ENCODE measurements around the gene OR2A12. TPM values are rescaled to one million over a fixed set of nuclear protein-coding genes. Genes with fewer than 3 reads are reported as not detected.

OR2A12 gene
- total RNA-seq, 1 experiment from 2014 or later: not detected

DNA sequence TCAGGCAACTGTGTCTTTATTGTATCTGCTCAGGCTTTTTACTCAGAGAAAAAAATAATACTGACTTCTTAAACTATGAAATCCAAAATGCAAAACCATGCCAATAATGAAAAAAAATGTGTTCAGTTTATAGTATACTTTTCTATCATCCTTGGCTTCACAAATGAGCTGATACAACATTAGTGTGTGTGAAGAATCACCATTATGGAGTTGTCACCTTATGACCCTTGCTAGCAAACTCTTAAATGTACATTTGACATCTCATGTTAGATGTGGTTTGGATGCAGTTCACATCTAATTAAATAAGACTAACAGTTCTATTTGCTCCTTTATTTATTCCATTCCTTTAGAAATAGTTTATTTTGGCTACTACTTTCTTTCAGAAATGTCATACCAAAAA lies 19.1 kb downstream of the OR2A12 start:
- H3K9me3 ChIP-seq (ENCODE audit: control insufficient read depth, insufficient read depth, low read depth, low read length): no peaks in the 10 kb centered on the region
- POLR2A ChIA-PET: no interaction called here
- no peak overlapping the region for H3K4me3 ChIP-seq (ENCODE audit: low read depth in 2 of 2, low read length in 2 of 2)
- no peak for DNase-seq (ENCODE audit: low read depth, low spot score)
- no peak for ATAC-seq
- H3K27ac ChIP-seq (ENCODE audit: low read length): no peak overlapping the region
- no peaks in the 10 kb centered on the region for H3K36me3 ChIP-seq (ENCODE audit: control insufficient read depth, insufficient read depth, low read length)
- BruUV-seq (replicated peaks): no TSS peak
- no peaks in the 10 kb centered on the region for H3K27me3 ChIP-seq (ENCODE audit: control insufficient read depth, insufficient read depth, low read length)
- CTCF ChIA-PET: no interaction called here
- in situ Hi-C loops (cut with HindIII; ENCODE audit: low pct_unique_long_range_greater_than_20kb, low sequenced_read_pairs) (no loop called here), intact Hi-C loops (cut with micrococcal nuclease; ENCODE audit: unreplicated experiment) (no loop called here)
- H3K4me1 ChIP-seq (ENCODE audit: control insufficient read depth, insufficient read depth, low read length): no peaks in the 10 kb centered on the region
- TF ChIP-seq SIN3A (IDR thresholded peaks at IDR 0.05; ENCODE audit: borderline replicate concordance, insufficient read depth, low read depth, low read length): no peak
- no peak for TF ChIP-seq CTCF (IDR thresholded peaks at IDR 0.05)
- no peak for TF ChIP-seq REST (IDR thresholded peaks at IDR 0.05; ENCODE audit: insufficient read depth in 1 of 2, low read depth in 2 of 2, low read length in 1 of 2)
- no peak for TF ChIP-seq POLR2AphosphoS5 (IDR thresholded peaks at IDR 0.05; ENCODE audit: low read depth, low read length)
- no peak for TF ChIP-seq TCF7L2 (IDR thresholded peaks at IDR 0.05; ENCODE audit: low read depth, low read length)

GRCh38 chr7:144109283-144109682 lies 23.2 kb downstream of the OR2A12 start, which contains the start of gene OR2A2:
TSS of gene OR2A2 (plus strand) at chr7:144109583. CDS start at chr7:144109583, 0 bp downstream.
- in situ Hi-C loops (cut with HindIII; ENCODE audit: low pct_unique_long_range_greater_than_20kb, low sequenced_read_pairs): no loop called here
- intact Hi-C loops (cut with micrococcal nuclease; ENCODE audit: unreplicated experiment): no loop called here
- Histone ChIP-seq H3K4me1 (ENCODE audit: control insufficient read depth, insufficient read depth, low read length) (no peaks in the 10 kb centered on the region), H3K27ac (ENCODE audit: low read length) (no peak within 1 kb of the TSS), H3K36me3 (ENCODE audit: control insufficient read depth, insufficient read depth, low read length) (no peaks in the 10 kb centered on the region), H3K4me3 (ENCODE audit: low read depth in 2 of 2, low read length in 2 of 2) (no peak within 1 kb of the TSS), H3K27me3 (ENCODE audit: control insufficient read depth, insufficient read depth, low read length) (no peaks in the 10 kb centered on the region), H3K9me3 (ENCODE audit: control insufficient read depth, insufficient read depth, low read depth, low read length) (no peaks in the 10 kb centered on the region)
- ATAC-seq (no peak), DNase-seq (ENCODE audit: low read depth, low spot score) (no peak)
- ChIA-PET CTCF (no interaction called here), POLR2A (no interaction called here)
- no peak for TF ChIP-seq POLR2AphosphoS5 (IDR thresholded peaks at IDR 0.05; ENCODE audit: low read depth, low read length)
- TF ChIP-seq SIN3A (IDR thresholded peaks at IDR 0.05; ENCODE audit: borderline replicate concordance, insufficient read depth, low read depth, low read length): no peak
- BruUV-seq (replicated peaks): no TSS peak

DNA sequence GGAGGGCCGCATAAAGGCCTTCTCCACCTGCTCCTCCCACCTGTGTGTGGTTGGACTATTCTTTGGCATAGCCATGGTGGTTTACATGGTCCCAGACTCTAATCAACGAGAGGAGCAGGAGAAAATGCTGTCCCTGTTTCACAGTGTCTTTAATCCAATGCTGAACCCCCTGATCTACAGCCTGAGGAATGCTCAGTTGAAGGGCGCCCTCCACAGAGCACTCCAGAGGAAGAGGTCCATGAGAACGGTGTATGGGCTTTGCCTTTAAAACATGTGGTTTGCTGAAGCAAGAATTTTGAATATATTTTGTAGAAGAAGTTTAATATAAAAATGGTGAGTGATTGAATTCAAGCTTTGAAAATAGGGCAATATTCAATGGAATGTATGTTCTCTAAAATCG lies 24.2 kb downstream of the OR2A12 start:
- H3K4me1 ChIP-seq (ENCODE audit: control insufficient read depth, insufficient read depth, low read length): no peaks in the 10 kb centered on the region
- in situ Hi-C loops (cut with HindIII; ENCODE audit: low pct_unique_long_range_greater_than_20kb, low sequenced_read_pairs): no loop called here
- CTCF ChIA-PET: no interaction called here

More for the DNA sequence above, 24.2 kb downstream of the OR2A12 start:
- Histone ChIP-seq H3K27ac (ENCODE audit: low read length) (no peak overlapping the region), H3K9me3 (ENCODE audit: control insufficient read depth, insufficient read depth, low read depth, low read length) (no peaks in the 10 kb centered on the region), H3K36me3 (ENCODE audit: control insufficient read depth, insufficient read depth, low read length) (no peaks in the 10 kb centered on the region), H3K27me3 (ENCODE audit: control insufficient read depth, insufficient read depth, low read length) (no peaks in the 10 kb centered on the region), H3K4me3 (ENCODE audit: low read depth in 2 of 2, low read length in 2 of 2) (no peak overlapping the region)
- DNase-seq (ENCODE audit: low read depth, low spot score) (no peak), ATAC-seq (no peak)
- TF ChIP-seq SIN3A (IDR thresholded peaks at IDR 0.05; ENCODE audit: borderline replicate concordance, insufficient read depth, low read depth, low read length): no peak
- TF ChIP-seq REST (IDR thresholded peaks at IDR 0.05; ENCODE audit: insufficient read depth in 1 of 2, low read depth in 2 of 2, low read length in 1 of 2): no peak
- TF ChIP-seq TCF7L2 (IDR thresholded peaks at IDR 0.05; ENCODE audit: low read depth, low read length): no peak
- TF ChIP-seq CTCF (IDR thresholded peaks at IDR 0.05): no peak
- no peak for TF ChIP-seq POLR2AphosphoS5 (IDR thresholded peaks at IDR 0.05; ENCODE audit: low read depth, low read length)
- POLR2A ChIA-PET: no interaction called here
- intact Hi-C loops (cut with micrococcal nuclease; ENCODE audit: unreplicated experiment): no loop called here
- no TSS peak for BruUV-seq (replicated peaks)
